WI38 (cell line): Measurements from ENCODE around the gene SUSD1.
"Not testable (repeated sequence)": the region's sequence is repeated elsewhere in the genome, so short reads cannot be mapped to it uniquely, and the experiment has no call there.

Source experiments
- H3K4me3 ChIP-seq: 2 replicates; pipeline ENCODE4 v1.5.1; 2011; ENCODE audit warnings: low read depth, mild to moderate bottlenecking, control low read depth, low read length
- TF ChIP-seq, protein P1 (sequence below): IDR thresholded peaks from 2 replicates; pipeline ENCODE4 v1.5.1; 2012; ENCODE audit warnings: low read depth, mild to moderate bottlenecking, control low read depth, low read length

Gene SUSD1

DNA sequence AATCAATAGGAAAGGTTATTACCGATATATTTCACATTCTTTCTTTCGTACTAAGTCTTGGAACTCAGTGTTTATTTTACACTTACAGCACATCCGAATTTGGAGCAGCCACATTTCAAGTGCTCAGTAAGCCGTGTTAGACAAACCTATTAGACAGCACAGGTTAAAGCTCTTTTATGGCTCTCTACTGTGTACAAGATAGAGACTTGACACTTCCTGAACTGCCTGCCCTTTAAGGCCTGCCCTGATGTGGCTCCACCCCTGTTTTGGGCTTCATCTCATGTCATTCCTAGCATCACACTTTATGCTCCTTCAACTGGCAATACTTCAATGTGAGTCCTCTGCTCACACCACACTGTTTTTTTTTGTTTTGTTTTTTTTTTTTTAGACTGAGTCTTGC is 23.5 kb upstream of the SUSD1 start:
- TF ChIP-seq, protein P1, sequence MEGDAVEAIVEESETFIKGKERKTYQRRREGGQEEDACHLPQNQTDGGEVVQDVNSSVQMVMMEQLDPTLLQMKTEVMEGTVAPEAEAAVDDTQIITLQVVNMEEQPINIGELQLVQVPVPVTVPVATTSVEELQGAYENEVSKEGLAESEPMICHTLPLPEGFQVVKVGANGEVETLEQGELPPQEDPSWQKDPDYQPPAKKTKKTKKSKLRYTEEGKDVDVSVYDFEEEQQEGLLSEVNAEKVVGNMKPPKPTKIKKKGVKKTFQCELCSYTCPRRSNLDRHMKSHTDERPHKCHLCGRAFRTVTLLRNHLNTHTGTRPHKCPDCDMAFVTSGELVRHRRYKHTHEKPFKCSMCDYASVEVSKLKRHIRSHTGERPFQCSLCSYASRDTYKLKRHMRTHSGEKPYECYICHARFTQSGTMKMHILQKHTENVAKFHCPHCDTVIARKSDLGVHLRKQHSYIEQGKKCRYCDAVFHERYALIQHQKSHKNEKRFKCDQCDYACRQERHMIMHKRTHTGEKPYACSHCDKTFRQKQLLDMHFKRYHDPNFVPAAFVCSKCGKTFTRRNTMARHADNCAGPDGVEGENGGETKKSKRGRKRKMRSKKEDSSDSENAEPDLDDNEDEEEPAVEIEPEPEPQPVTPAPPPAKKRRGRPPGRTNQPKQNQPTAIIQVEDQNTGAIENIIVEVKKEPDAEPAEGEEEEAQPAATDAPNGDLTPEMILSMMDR, result no peak
- H3K4me3 ChIP-seq, result no peak overlapping the region

DNA sequence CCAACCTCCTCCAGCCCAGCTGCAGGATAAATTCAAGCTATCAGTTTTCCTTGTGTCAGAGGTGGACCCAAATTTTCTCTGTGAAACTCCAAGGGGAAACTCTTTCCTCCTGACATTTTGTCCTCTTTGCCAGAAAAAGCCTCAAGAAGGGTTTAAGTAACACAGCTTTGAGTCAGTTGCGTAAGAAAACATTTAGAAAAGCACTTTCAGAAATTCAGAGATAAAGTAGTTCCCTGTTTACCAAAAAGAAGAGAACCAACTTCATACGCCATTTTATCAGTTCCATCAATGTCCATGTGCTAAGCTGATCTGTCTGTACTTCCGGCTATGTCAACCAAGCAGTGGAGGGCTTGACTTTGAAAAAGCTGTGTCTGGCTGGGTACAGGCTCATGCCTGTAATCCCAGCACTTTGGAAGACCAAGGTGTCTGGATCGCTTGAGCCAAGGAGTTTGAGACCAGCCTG is 19.9 kb upstream of the SUSD1 start:
- TF ChIP-seq, protein P1, result no peak
- no peak overlapping the region for H3K4me3 ChIP-seq

DNA sequence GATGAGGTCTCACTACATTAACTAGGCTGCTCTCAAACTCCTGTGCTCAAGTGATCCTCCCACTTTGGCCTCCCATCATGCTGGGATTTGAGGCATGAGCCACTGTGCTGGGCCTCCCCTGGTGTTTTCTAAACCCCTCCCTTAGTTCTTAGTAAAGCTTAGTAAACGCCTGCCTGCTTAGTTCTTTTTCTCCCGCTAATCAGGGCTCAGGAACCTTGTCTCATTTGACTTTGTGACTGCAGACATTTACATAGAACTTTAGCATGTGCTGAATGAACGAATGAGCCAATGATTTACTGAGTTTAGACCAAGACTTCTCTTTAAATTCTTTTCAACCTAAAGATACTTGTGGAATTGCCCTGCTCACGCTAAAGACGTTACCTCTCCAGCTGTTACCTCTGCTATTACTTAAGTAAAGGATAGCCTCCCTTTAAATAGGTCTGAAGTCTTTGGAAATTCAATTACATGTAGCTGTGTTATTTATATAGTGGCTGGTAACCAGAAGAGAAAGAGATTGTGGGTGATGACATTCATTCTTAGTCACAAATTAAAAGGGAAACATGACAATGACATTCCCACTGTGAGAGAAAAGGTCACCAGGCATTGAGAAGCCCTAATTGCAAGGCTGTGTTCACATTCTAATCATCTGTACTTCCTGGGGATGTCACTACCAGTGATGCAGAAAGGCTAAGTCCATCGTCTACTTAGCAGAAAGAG is 18.6 kb upstream of the SUSD1 start:
- no peak overlapping the region for H3K4me3 ChIP-seq
- TF ChIP-seq, protein P1, result no peak

DNA sequence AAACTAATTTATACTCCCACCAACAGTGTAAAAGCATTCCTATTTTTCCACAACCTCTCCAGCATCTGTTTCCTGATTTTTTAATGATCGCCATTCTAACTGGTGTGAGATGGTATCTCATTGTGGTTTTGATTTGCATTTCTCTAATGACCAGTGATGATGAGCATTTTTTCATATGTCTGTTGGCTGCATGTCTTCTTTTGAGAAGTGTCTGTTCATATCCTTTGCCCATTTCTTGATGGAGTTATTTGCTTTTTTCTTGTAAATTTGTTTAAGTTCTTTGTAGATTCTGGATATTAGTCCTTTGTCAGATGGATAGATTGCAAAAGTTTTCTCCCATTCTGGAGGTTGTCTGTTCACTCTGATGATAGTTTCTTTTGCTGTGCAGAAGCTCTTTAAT is 15.2 kb upstream of the SUSD1 start:
- H3K4me3 ChIP-seq, result not testable (repeated sequence)

DNA sequence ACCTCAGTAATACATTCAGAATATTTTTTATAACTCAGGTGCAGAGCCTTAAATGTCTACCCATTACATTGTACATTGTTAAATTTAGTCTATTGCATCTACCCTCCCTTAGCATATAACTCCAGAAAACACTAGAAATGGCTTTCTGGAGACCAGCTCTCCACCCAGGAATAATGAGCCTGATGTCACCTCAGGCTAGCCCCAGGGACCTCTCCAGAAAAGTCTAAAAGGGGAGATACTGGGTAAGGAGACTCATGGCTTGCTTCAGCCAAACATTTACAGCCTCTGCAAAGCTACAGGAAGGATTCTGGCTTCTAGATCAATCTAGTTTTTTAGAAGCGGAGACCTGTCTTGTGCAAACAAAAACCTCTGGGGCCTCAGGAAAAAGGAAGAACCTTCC is 13.8 kb upstream of the SUSD1 start:
- TF ChIP-seq, protein P1, result no peak

DNA sequence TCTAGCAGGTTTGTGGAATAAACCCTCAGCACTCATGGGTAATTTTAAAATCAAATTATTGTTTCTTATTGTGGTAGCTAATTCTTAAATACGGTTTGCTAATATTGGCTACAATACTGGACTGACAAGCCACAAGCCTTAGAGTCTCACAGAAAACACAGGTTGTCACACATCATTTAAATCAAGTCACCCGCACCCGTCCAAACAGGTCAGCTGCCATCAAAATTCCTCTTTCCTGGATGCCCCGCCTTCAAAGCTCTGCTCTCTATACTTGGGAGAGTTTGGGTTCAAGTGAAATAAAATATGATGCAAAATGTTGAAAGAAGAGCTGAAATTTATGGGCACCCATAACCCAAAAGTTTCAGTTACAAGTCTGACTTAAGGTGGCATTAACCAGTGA is 12.3 kb upstream of the SUSD1 start:
- TF ChIP-seq, protein P1, result no peak
- H3K4me3 ChIP-seq, result no peak overlapping the region

More for the DNA sequence above, 13.8 kb upstream of the SUSD1 start:
- no peak overlapping the region for H3K4me3 ChIP-seq

DNA sequence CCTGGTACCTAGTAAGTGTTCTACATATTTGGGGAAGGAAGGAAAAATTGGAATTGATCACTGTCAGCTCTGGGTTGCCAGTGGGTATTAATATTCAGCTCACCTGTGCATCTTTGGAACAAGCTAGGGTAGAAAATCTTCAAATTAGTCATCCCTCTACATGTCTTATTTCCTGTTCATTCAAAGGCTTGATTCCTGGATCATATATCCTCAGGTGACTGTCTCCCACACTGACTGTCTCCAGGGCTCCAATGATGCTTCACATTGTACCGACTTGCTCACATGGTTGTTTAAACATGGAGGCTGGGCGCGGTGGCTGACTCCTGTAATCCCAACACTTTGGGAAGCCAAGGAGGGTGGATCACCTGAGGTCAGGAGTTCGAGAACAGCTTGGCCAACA is 11.6 kb upstream of the SUSD1 start:
- TF ChIP-seq, protein P1, result no peak
- H3K4me3 ChIP-seq, result no peak overlapping the region

DNA sequence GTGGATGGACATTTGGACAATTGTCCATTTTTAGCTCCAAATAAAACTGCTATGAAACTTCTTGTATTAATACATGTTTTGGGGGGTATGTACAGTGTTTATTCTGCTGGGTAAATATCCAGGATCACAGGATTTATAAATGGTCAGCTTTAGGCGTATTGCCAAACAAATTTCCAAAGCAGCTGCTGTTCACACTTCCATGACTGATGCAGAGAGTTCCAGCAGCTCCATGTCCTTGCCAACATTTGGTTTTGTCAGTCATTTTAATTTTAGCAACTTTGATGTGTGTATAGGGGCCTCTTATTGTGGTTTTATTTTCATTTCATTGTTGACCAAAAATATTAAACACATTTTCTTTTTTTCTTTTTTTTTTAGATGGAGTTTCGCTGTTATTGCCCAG is 9.8 kb upstream of the SUSD1 start:
- H3K4me3 ChIP-seq, result no peak overlapping the region
- TF ChIP-seq, protein P1, result no peak
